Measurements from ENCODE around the gene DNM2.

The DNM2 gene

DNA sequence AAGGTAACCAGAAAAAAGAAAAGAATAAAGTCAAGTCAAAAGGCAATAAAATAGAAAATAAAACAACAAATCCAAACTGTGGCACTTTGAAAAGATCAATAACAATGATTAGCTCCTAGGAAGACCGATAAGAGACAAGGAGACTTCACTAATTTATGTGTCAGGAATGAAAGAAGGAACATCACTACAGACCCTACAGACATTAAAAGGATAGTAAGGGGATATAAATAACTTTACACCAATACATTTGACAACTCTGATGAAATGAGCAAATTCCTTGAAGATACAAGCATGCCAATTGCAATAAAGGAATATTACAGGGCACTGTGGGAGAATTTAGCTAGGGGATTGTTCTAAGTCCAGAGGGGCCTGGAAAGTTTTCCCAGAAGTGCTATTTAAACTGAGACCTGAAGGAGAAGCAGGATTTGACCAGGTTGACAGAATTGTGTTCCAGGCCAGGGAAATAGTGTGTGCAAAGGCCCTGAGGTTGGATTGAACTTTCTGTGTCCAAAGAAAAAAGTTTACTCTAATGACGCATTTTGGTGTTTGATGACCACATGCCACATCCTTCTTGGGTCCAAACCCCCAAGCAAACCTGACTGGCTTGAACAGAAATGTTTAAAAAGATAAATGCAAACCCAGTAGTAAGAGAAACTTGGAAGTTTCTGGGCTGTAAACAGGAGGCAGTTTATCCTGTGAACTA lies 128.8 kb downstream of the DNM2 start:
- in situ Hi-C loops (cut with HindIII; ENCODE audit: low sequenced_read_pairs) = no loop called here
- TF ChIP-seq, protein P1, sequence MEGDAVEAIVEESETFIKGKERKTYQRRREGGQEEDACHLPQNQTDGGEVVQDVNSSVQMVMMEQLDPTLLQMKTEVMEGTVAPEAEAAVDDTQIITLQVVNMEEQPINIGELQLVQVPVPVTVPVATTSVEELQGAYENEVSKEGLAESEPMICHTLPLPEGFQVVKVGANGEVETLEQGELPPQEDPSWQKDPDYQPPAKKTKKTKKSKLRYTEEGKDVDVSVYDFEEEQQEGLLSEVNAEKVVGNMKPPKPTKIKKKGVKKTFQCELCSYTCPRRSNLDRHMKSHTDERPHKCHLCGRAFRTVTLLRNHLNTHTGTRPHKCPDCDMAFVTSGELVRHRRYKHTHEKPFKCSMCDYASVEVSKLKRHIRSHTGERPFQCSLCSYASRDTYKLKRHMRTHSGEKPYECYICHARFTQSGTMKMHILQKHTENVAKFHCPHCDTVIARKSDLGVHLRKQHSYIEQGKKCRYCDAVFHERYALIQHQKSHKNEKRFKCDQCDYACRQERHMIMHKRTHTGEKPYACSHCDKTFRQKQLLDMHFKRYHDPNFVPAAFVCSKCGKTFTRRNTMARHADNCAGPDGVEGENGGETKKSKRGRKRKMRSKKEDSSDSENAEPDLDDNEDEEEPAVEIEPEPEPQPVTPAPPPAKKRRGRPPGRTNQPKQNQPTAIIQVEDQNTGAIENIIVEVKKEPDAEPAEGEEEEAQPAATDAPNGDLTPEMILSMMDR (IDR thresholded peaks at IDR 0.05; ENCODE audit: low read depth, low read length, missing control alignments) = no peak

DNA sequence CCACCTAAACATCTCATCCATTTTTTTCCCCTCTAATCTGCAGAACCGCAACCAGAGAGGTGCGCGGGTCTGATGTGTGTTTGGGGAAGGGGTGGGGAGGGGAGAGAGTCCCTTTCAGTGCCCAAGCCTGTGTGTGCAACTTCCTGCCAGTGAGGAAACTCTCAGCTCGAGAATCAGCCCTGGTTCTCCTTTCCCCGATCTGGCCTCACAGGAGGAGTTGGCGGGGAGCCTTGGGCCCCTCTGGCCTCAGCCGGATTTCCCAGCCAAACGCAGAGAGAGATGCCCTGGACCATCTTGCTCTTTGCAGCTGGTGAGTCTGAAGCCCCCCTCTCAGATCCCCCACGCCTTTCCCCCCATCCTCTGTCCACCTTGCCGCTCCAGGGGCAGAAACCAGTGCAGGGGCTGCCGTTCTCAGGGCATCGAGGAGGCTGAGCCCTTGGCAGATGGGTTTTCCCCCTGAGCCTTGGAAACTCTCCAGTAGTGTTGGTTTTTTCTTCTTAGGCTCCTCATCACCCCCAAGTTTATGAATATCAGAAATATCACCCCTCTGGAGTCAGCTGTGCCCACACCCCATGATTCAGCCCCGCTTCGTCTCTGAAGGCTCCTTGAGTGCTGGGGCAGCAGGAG lies 130.5 kb downstream of the DNM2 start, which contains the start of gene C19orf38:
TSS of gene C19orf38 (plus strand) at position 186 of the 627 bp plus-strand sequence. CDS start at position 280, 94 bp downstream.
- H3K4me3 ChIP-seq (ENCODE audit: low read depth, low read length) = no peak within 1 kb of the TSS
- DNase-seq (ENCODE audit: low read depth) = no peak
- TF ChIP-seq, protein P1 (IDR thresholded peaks at IDR 0.05; ENCODE audit: low read depth, low read length, missing control alignments) = no peak
- in situ Hi-C loops (cut with HindIII; ENCODE audit: low sequenced_read_pairs) = no loop called here

More for the DNA sequence above, 128.8 kb downstream of the DNM2 start:
- no peak overlapping the region for H3K4me3 ChIP-seq (ENCODE audit: low read depth, low read length)
- no peak for DNase-seq (ENCODE audit: low read depth)

DNA sequence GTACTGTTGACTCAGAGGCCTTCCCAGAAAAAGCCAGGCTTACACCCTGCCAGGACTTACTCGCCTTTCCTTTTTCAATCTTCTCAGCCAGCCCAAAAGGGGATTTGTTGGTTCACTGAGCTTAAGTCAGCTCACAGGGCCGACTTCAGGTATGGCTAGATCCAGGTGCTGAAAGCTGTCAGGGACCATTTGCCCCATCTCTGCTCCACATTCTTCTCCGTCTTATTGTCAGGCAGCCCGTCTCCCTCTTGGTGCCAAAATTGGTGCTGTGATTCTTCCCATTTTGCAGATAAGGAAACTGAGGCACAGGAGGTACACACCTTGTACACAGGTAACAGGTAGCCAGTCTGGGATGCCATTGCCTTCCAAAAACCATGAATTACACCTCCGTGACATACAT lies 132.8 kb downstream of the DNM2 start:
- DNase-seq (ENCODE audit: low read depth) = no peak
- in situ Hi-C loops (cut with HindIII; ENCODE audit: low sequenced_read_pairs) = no loop called here
- TF ChIP-seq, protein P1 (IDR thresholded peaks at IDR 0.05; ENCODE audit: low read depth, low read length, missing control alignments) = no peak
- H3K4me3 ChIP-seq (ENCODE audit: low read depth, low read length) = no peak overlapping the region

DNA sequence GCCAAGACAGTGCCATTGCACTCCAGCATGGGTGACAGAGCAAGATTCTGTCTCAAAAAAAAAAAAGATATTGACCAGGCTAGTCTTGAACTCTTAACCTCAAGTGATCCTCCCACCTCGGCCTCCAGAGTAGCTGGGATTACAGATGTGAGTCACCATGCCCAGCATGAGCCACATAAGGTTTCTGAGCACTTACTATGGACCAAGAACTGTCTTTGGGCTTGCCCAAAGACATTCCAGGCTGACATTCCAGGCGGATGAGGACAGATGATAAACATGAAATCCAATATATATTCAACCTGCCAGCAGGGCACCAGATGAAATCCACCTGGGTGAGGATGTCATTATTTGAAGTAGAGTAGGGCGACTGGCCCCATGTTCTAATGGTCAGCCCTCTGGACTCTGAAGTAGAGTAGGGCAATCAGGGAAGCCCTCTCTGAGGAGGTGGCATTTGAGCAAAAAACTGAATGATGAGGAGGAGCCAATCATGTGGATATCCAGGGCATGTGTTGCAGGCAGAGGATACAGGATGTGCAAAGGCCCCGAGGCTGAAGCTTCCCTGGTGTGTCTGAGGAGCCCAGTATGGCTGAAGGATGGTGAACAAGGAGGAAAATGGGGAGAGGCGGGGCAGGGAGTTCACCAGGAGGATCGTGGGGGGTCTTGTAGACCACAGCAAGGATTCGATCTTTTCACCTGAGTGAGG lies 134.4 kb downstream of the DNM2 start:
- H3K4me3 ChIP-seq (ENCODE audit: low read depth, low read length) = no peak overlapping the region
- TF ChIP-seq, protein P1 (IDR thresholded peaks at IDR 0.05; ENCODE audit: low read depth, low read length, missing control alignments) = no peak
- in situ Hi-C loops (cut with HindIII; ENCODE audit: low sequenced_read_pairs) = no loop called here
- DNase-seq (ENCODE audit: low read depth) = no peak

DNA sequence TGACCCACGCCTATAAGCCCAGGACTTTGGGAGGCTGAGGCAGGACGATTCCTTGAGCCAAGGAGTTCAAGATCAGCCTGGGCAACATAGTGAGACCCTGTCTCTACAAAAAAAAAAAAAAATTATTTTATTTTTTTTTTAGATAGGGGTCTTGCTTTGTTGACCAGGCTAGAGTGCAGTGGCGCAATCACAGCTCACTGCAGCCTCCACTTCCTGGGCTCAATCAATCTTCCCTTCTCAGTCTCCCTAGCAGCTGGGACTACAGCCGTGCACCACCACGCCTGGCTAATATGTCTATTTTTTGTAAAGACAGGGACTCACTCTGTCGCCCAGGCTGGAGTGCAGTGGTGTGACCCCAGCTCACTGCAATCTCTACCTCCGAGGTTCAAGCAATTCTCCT lies 135.1 kb downstream of the DNM2 start:
- no peak for DNase-seq (ENCODE audit: low read depth)
- TF ChIP-seq, protein P1 (IDR thresholded peaks at IDR 0.05; ENCODE audit: low read depth, low read length, missing control alignments) = no peak
- H3K4me3 ChIP-seq (ENCODE audit: low read depth, low read length) = no peak overlapping the region
- in situ Hi-C loops (cut with HindIII; ENCODE audit: low sequenced_read_pairs) = no loop called here

DNA sequence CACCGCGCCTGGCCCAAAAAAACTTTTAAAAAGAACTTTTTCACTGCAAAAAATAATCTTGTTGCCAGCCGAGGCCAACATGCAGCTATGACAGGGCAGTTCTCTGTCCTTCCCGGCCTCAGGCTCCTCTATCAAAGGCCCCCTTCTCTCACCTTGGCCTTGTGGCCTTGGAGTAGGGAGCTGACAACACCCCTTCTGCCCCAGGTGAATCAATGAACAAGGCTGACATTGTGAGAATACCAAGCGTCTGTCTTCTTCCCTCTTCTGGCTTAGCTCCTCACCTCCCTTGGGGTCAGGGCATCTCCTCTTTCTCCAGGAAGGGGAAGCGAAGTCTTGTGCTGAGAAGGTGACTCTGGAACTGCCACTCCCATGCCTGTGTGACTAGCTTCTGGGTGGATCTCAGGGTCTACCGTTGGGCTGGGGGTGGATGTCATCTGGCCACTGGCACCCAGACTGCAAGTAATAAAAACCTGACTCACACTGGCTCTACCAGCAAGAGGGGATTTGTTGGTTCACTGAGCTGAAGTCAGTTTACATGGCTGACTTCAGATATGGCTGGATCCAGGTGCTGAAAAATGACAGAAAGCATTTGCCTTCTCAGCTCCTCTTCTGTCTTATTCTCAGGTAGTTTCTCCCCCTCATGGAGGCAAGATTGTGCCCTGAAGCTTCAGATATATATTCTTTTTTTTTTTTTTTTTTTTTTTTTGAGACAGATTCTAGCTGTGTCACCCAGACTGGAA lies 136.6 kb downstream of the DNM2 start:
- no peak for DNase-seq (ENCODE audit: low read depth)
- no peak overlapping the region for H3K4me3 ChIP-seq (ENCODE audit: low read depth, low read length)
- TF ChIP-seq, protein P1 (IDR thresholded peaks at IDR 0.05; ENCODE audit: low read depth, low read length, missing control alignments) = no peak
- in situ Hi-C loops (cut with HindIII; ENCODE audit: low sequenced_read_pairs) = no loop called here

Data from astrocyte of the cerebellum (primary cell).